GM21360 (cell line): ENCODE results near the gene PEAR1.
"Not testable (repeated sequence)": the region's sequence is repeated elsewhere in the genome, so short reads cannot be mapped to it uniquely, and the experiment has no call there.

Experiments used
- ATAC-seq: cut with Tn5 transposase; IDR thresholded peaks from one replicate; pipeline ENCODE4 v1.9.1; 2021; ENCODE audit warnings: mild to moderate bottlenecking, moderate library complexity; ENCODE audit not compliant: unreplicated experiment

PEAR1 gene

DNA sequence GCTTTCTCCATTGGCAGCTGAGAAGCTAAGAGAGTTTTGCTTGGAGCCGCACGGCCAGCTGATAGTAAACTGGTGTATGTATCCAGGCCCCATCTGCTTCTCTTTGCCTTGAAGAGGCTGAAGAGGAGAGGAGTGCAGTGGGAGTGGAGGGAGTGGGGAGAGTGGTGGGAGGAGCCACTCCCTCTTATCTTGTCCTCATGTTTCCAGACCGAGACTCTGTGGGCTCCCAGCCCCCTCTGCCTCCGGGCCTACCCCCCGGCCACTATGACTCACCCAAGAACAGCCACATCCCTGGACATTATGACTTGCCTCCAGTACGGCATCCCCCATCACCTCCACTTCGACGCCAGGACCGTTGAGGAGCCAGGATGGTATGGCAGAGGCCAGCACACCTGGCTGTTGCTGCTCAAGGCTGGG lies 20.9 kb downstream of the PEAR1 start:
- no peak for ATAC-seq

DNA sequence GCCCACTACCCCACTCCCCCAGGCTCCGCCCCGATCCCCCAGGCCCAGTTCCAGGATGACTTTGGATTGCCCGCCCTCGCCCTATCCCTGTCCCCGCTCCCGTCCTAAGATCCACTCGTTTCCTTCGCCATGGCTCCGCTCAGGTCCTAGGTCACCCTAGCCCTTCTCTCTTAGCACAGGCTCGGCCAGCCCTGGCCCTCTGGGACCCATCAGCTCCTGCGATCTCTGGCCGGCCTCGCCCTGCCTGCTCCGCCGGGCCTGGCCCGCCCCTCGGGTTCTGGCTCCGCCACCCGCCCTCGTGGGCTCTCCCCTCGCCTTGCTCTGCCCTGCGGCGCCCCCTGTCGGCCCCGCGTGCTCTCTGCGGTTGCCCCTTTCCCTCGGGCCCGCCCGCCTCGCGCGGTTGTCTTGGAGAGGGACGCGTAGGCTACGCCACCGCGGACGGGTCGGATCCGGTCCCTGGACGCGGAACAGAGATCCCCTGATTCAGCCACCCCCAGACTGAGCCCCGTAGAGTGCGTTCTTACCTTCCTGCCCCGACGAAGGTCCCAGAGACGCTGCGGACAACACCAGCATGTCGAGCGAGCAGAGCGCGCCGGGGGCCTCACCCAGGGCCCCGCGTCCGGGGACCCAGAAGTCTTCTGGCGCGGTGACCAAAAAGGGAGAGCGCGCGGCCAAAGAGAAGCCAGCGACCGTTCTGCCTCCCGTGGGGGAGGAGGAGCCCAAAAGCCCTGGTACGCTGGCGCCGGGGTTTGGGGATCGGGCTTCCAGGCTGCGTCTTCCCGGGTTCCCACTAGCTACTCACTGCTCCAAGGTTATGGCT lies 26.9 kb downstream of the PEAR1 start, which contains the start of gene LRRC71:
LRRC71 (plus strand) TSS at position 400 of the 820 bp plus-strand sequence; CDS start at position 572, 172 bp downstream.
- no peak for ATAC-seq

DNA sequence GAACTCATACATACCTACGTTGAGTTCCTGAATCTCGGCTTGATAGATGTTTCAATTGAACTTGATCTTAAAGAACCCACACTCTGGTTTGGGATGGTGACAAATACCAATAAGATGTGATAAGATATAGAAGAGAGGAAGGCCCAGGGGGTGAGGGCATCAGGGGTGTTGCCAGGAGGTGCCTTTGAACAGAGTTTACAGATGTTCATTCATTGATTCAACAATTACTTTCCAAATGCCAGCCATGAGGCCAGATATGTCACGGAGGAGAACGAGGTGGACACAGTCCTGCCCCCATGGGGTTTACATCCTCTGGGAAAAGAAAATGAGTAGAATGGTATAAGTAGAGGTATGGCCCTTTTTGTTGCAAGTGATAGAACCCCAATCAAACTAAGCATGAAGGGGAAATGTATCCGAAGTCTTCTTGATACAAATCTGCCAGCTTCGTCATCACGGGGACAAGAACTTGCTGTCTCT lies 27.6 kb downstream of the PEAR1 start:
- ATAC-seq: no peak

DNA sequence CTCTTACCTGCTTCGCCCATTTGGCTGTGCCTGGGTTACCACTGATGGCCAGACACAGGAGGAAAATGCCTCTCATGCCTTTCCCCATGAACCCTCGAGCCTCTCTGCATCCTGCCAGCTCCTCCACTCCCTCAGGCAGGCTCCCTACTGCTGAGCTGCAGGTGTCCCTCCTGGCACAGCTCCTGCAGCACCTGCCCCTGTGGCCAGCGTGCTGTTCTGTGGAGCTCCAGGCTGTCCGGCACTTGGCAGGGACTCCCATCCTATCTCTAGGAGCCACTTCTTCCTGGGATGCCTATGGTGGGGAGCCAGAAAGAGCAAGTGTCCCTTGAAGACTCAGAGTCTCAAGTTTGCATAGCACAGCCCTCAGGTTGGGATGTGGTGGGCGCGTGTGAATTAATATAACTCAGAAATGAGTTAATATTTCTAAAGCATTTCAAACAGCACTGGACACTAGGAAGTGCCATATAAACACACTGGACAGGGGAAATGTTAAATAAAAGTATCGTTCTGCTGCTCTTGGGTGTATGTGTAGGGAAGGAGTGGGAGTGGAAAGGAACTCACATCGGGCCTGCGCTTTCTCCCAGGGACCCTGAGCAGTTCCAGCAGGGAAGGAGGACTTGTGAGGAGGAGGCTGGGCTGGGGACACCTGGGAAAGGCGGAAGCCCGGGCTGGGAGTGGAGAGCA lies 29.6 kb downstream of the PEAR1 start:
- ATAC-seq: no peak

DNA sequence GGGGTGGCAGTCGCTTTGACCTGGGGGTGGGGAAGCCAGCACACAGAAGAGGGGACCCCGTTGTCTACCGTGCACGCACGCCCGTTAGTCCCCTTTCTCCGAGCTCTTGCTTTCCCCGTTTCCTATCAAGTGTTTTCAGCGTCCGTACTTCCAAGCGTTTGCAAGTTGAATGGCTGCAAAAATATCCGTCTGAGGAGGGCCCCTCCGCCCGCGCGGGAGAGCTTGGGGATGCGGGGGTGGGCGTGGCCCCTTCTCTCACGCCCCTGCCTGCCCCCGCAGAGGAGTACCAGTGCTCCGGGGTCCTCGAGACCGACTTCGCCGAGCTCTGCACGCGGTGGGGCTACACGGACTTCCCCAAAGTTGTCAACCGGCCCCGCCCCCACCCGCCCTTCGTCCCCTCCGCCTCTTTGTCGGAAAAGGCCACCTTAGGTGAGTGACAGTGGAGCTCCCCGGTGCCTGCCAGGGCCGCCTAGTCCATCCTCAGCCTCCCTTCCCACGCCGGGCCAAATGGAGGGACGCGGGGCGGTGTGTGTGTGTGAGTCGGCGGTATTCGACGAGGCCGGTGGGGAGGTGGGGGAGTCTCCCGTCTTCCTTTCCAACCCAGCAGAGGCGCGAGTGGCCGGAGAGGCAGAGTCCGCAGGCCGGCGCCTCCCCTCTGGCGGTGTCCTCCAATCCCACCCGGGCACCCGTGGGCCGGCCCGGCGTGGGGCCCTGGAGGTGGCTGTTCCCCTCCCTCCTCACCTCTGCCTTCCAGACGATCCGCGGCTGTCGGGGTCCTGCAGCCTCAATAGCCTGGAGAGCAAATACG lies 30.4 kb downstream of the PEAR1 start:
- no peak for ATAC-seq

DNA sequence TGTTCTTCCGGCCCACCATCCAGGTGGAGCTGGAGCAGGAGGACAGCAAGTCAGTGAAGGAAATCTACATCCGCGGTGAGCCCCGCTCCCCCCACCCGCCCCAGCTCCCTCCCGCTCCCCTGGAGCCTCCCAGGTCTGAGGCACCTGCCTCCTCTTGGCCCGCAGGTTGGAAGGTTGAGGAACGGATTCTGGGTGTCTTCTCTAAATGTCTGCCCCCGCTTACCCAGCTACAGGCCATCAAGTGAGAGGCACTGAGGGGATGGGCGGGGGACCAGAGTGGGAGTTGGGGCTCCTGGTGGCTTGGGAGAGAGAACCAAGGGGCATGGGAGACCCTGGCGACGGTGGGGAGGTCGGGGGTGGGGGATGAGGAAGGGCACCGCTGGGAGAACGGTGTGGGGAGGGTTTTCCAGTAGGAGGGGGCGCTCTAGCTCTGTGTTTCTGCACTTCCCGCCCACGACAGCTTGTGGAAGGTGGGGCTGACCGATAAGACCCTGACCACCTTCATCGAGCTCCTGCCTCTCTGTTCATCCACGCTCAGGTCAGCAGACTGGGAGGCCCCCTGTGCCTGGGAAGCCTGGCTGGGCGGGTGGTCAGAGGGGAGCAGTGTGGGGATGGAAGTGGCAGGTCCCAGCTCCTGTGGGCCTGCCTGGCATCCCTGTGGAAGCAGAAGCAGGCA lies 31.1 kb downstream of the PEAR1 start:
- no peak for ATAC-seq

DNA sequence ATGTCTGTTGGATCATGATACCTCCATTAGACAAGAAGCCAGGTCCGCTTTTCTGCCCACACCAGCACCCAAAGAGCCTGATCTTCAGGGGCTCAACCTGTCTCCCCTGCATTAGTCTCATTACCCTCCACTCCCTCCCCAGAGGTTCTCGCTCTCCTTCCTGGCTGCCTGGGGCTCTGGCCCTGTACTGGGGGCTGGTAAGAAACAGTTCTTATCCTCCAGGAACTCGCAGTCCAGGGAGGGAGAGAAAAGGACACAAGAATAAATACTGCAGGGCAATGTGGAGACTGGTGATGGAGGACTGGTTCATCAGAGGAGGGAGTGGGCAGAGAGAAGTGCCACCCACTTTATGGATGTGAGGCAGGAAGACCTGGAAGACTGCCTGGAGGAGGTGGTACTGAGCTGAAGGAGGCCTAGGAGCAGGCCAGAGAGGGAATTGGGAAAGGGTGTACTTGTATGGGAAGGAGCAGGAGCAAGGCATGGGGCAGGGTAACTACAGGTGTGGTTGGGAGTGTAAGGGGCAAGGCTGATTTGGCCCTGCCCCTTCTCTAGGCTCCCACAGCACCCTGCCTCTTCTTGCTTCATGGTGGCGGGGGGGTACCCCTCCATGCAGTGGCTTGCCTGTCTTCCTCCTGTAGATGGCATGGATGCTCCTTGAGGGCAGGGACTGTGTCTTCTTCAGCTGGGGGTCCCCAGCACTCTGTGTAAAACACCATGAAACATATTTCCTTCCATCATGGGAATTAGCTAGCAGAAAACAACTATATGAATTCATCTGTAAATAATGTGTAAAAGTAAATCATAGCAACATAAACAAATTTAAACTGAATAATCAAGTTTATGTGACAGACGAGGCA lies 31.9 kb downstream of the PEAR1 start:
- no peak for ATAC-seq

DNA sequence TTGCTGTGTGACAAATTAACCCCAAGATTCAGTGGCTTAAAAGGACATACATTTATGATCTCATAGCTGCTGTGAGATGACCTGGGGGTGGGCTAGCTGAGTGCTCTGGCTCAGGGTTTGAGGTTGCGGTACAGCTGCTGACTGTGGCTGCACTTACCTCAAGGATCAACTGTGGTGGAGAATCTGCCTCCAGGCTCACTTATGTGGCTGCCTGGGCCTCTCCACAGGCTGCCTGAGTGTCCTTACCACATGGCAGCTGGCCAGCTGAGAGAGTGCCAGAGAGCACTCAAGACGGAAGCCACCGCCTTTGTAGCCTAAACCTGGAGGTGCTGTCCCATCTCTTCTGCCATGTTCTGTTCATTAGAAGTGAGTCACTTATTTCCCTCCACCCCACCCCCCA lies 32.7 kb downstream of the PEAR1 start:
- ATAC-seq: no peak

DNA sequence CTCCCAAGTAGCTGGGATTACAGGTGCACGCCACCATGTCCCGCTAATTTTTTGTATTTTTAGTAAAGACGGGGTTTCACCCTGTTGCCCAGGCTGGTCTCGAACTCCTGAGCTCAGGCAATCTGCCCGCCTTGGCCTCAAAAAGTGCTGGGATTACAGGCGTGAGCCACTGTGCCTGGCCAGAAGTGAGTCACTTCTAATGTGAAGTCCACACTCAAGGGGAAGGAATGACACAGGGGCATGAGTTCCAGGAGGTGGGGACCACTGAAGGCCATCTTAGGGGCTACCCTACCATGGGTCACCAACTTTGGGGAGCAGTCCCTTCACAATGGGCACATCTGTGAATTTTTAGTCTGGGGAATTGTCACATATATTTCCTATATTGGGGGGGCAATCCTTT lies 33.2 kb downstream of the PEAR1 start:
- not testable (repeated sequence) for ATAC-seq

DNA sequence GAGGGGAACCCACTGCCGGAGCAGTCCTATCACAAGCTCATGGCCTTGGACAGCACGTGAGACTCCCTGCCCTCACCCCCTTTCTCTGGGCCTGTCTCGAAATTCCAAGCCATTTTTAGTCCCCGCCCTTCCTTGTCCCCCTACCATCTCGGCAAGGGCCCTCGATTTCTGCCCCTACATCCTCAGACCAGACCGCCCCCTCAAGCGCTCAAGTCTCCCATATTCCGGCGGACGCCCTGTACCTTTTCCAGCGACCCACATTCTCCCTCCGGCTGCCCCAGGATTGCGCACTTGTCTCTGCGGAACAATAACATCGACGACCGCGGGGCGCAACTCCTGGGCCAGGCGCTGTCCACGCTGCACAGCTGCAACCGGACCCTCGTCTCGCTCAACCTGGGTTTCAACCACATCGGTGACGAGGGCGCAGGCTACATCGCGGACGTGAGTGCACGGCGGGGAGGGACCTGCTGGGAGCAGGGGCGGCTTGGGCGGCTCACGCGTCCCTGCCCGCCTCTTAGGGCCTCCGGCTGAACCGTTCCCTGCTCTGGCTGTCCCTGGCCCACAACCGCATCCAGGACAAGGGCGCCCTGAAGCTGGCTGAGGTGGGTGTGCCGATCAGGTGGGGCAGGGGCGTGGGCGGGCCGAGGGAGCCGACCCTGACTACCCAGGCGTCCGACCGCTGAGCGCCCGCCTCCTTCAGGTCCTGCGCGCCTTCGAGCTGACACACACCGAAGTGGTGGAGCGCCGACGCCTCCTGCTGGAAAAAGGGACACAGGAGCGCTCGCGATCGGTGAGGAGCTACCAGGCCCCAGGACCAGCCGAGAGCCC lies 33.9 kb downstream of the PEAR1 start:
- ATAC-seq: no peak

DNA sequence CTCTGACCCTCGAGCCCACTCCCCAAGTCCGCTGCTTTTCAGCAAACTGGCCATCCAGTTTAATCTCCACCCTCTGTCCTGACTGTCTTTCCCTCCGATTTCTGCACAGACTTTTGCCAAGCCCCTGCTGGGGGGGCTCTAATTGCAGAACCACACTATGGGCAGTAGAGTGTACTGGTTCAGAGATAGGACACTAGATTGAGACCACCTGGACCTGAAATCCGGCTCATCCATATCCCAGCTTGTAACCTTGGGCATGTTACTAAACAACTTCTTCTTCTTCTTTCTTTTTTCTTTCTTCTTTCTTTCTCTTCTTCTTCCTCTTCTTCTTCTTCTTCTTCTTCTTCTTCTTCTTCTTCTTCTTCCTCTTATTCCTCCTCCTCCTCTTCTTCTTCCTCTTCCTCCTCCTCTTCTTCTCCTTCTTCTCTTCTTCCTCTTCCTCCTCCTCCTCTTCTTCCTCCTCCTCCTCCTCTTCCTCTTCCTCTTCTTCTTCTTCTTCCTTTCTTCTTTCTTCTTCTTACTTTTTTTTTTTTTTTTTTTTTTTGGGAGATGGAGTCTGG lies 34.6 kb downstream of the PEAR1 start:
- no peak for ATAC-seq

DNA sequence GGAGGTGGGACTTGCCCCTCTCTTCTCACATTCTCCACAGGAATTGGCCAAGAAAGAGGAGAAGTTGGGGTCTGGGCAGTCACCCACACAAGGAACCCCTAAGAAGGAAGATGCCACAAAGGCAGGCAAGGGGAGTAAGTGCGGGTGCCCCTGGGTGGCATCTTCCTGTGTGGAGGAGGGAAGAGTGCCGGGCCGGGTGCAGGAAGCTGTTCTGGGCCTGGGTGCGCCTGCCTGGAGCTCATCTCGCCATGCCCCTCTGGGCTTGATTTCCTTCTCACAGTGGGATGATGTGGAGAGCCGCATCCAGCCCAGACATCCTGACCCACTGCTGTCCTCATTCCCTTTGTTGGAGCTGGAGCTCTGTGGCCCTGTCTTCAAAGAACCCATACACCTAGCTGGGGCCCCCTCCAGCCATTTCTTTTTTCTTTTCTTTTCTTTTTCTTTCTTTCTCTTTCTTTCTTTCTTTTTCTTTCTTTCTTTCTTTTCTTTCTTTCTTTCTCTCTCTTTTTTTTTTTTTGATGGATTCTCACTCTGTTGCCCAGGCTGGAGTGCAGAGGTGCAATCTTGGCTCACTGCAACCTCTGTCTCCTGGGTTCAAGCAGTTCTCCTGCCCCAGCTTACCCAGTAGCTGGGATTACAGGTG lies 36.2 kb downstream of the PEAR1 start:
- ATAC-seq: no peak

DNA sequence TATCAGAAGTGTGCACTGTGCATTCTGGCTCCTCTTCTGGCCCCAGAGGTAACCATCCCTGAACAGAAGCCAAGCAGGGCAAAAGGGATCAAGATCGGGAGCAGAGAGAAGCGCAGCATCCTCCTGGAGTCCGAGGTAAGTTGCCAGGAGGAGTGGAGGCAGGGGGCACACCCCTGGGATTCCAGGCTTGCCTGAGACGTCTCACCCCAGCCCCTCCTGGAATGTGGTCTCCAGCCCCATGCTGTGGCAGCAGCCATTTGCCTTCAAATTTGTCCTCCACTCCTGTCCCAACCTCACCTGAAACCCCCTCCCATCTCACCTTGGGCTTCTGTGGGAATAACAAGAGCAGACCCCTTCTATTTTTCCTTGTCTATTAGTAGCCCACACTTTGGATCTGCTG lies 37.0 kb downstream of the PEAR1 start:
- ATAC-seq: no peak

DNA sequence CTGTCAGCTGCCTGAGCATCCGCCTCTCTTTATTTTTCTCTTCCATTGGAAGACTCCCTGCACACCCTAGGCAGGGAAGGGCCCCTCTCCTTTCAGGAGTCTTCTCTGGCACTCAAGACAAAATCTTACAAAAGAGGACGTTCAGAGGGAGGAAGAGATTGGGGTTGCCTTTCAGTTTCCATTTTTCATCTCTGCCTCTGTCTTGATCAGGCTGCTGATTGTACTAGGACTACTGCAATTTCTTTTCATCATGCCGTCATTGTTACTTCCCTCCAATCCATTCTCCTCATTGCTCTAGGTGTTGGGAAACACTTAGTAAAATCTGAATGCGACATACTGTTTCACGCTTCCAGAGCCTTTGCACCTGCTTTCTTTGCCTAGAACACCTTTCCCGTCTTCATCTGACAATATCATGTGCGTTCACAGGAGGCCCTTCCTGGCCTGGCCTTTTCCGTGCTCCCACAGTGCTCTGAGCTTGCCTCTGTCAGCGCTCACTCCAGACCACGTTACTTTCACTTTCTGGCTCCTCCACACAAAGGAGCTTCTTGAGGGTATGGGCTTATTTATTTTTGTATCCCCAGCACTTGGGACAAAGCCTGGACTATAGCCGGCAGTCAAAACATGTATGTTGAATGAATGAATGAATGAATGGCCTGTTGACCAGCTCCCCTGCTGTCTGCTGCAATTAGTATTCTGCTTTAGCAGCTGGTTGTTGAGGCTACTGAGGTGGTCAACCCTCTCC lies 37.9 kb downstream of the PEAR1 start:
- ATAC-seq: no peak

DNA sequence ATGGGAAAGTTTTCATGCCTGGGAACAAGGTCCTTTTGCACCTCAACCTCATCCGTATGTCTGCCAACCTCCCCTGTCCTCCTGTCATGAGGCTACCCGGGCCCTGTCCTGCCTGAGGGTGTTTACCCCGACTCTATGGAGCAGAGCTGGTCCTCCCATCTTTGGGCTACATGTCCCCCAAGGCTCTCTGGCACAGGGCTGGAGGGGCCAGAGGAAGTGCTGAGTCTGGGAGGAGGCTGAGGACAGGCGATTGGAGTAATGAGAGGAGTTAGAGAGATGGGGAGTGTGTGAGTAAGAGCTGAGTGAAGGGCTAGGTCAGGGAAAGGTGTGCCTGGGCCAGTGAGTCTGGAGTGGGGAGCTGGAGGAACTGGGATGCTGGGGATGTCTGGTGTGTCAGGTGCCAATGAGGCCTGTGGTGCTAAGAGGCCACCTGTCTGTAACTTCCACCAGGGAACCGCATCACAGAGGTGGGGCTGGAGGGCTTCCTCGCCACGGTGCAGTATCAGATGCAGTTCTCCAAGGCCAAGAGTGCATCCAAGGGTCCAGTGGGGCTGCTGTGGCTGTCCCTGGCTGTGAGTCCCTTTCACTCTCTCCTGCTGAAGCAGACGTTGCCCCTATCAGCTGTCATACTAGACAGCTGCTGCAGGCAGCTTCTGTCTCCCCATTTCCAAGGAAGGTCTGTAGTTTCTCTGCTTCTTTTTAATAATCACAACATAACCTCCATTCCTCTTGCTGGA lies 38.6 kb downstream of the PEAR1 start:
- ATAC-seq: no peak

DNA sequence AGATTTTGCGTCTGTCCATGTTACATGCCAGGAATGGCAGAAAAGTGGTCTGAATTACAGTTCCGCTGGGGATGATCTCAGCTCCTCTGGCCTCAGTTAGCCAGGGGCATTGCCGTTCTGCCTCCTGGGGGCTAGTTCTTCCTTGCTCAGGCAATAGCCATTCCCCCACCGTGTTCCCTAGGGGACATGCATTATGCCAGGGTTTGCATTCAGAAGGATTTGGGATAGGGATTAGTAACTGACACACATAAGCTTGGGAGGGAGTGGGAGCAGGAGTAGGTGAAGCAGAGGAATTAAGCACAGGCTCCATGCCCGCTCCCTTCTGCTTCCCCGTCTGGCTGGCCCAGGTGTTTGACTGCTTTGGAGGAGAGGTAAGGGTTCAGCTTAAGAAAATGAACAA lies 39.6 kb downstream of the PEAR1 start:
- ATAC-seq: no peak
